BE2C (cell line): ENCODE data around the gene USP7.

Experiments
- DNase-seq: peaks from one replicate; pipeline ENCODE4 v3.0.0-alpha.2; 2020
- H3K27me3 ChIP-seq: fragments of 250-450 bp; sonication (Bioruptor Pico); 2 replicates; pipeline ENCODE4 v1.5.1; 2020; ENCODE audit warnings: mild to moderate bottlenecking
- H3K36me3 ChIP-seq: fragments of 250-450 bp; sonication (Bioruptor Pico); 2 replicates; pipeline ENCODE4 v1.5.1; 2020; ENCODE audit warnings: mild to moderate bottlenecking
- H3K4me1 ChIP-seq: fragments of 250-450 bp; sonication (Bioruptor Pico); 2 replicates; pipeline ENCODE4 v1.5.1; 2020
- H3K4me3 ChIP-seq: 2 replicates; pipeline ENCODE4 v1.5.1; 2011; ENCODE audit warnings: low read depth, low read length
- H3K9me3 ChIP-seq: fragments of 250-450 bp; sonication (Bioruptor Pico); 2 replicates; pipeline ENCODE4 v1.5.1; 2020
- CTCF ChIP-seq: IDR thresholded peaks from 2 replicates; pipeline ENCODE4 v1.5.1; 2012; ENCODE audit warnings: mild to moderate bottlenecking, low read depth, low read length

USP7 gene

GRCh38 chr16:8914098-8914497, 49.6 kb downstream of the USP7 start:
- peaks cover 96% of the 10 kb centered on the region for H3K36me3 ChIP-seq
- no peak for TF ChIP-seq CTCF
- no peaks in the 10 kb centered on the region for H3K27me3 ChIP-seq
- DNase-seq: no peak
- H3K4me1 ChIP-seq: no peaks in the 10 kb centered on the region
- H3K4me3 ChIP-seq: no peak overlapping the region
- H3K9me3 ChIP-seq: no peaks in the 10 kb centered on the region

DNA sequence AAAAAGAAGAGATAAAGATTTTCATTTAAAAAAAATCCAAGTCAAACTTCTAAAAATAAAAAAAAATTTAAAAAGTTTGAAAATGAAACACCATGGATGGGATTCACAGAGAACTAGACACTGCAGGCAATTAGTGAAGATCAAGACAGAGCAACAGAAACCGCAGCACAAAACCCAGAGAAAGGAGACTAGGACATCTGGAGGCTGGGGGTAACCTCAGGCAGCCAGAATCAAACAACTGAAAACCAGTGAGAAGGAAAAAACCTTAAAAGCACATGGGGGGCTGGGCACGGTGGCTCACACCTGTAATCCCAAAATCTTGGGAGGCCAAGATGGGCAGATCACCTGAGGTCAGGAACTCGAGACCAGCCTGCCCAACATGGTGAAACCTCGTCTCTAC, 50.9 kb downstream of the USP7 start:
- TF ChIP-seq CTCF: no peak
- no peak for DNase-seq
- Histone ChIP-seq H3K4me3 (no peak overlapping the region), H3K9me3 (no peaks in the 10 kb centered on the region), H3K27me3 (no peaks in the 10 kb centered on the region), H3K36me3 (peaks cover 96% of the 10 kb centered on the region), H3K4me1 (no peaks in the 10 kb centered on the region)

DNA sequence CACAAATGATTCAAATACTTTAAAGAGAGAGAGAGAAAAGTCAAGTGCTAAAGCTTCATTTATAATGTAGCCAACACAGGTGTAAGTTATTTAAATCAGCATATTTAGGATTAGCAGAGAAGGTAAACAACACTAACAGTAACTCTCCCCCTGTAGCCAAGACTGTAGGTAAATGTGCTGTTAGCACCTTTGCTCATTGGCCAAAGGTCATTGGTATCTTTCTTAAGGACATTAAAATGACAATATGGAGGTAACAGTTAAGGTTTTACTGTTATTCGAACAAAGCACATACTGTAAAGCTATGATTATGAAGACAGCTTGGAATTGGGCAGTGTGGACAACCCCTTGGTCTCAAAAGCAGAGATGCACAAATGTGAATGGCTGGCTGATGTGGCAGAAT, 52.9 kb downstream of the USP7 start:
- Histone ChIP-seq H3K4me3 (no peak overlapping the region), H3K36me3 (peaks cover 96% of the 10 kb centered on the region), H3K4me1 (no peaks in the 10 kb centered on the region), H3K27me3 (no peaks in the 10 kb centered on the region), H3K9me3 (no peaks in the 10 kb centered on the region)
- no peak for DNase-seq
- no peak for TF ChIP-seq CTCF

GRCh38 chr16:8908810-8909468, 54.8 kb downstream of the USP7 start:
- Histone ChIP-seq H3K4me3 (no peak overlapping the region), H3K27me3 (no peaks in the 10 kb centered on the region), H3K36me3 (peaks cover 92% of the 10 kb centered on the region), H3K4me1 (no peaks in the 10 kb centered on the region), H3K9me3 (no peaks in the 10 kb centered on the region)
- no peak for DNase-seq
- no peak for TF ChIP-seq CTCF

DNA sequence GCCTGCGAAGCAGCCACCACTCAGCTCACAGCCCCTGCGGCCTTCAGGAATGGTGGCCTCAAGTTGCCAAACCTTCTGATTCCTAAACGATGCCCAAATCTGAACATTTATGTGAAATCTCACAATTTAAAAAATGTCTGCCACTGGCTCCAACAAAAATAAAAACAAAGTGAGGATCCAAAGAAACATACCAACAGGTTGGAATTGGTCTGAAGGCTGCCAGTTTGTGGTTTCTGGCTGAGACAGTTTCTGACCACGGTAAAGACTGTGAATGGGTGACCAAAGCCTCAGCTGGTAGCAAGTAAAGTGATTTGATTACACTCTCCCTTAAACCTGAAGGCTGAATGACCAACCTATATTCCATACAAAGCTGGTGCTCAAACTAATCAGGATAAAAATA, 56.6 kb downstream of the USP7 start:
- peaks cover 96% of the 10 kb centered on the region for H3K36me3 ChIP-seq
- no peak for DNase-seq

More for the DNA sequence above, 56.6 kb downstream of the USP7 start:
- H3K4me1 ChIP-seq: no peaks in the 10 kb centered on the region
- H3K4me3 ChIP-seq: no peak overlapping the region
- no peaks in the 10 kb centered on the region for H3K9me3 ChIP-seq
- no peaks in the 10 kb centered on the region for H3K27me3 ChIP-seq
- TF ChIP-seq CTCF: no peak
